Stomach smooth muscle (tissue), 2 donors: ENCODE measurements around the gene FGF12.

Experiments used
- H3K27ac ChIP-seq: one replicate; pipeline ENCODE4 v1.7.0; 2013; ENCODE audit warnings: mild to moderate bottlenecking, low read length, inconsistent platforms
- H3K27me3 ChIP-seq, 2 donors: one replicate each; pipeline ENCODE4 v1.7.0; 2013; ENCODE audit warnings: low read length in 2 of 2; ENCODE audit not compliant: insufficient read depth in 2 of 2, control insufficient read depth in 1 of 2
- H3K36me3 ChIP-seq, 2 donors: one replicate each; pipeline ENCODE4 v1.7.0; 2013; ENCODE audit warnings: low read length in 2 of 2; ENCODE audit not compliant: control insufficient read depth in 2 of 2, insufficient read depth in 2 of 2
- H3K4me1 ChIP-seq: one replicate; pipeline ENCODE4 v1.7.0; 2013; ENCODE audit warnings: low read length; ENCODE audit not compliant: control insufficient read depth, insufficient read depth
- H3K4me3 ChIP-seq, 2 donors: one replicate each; pipeline ENCODE4 v1.7.0; 2013; ENCODE audit warnings: low read length in 2 of 2
- H3K9ac ChIP-seq, 2 donors: one replicate each; pipeline ENCODE4 v1.7.0; 2013; ENCODE audit warnings: low read length in 2 of 2, mild to moderate bottlenecking in 1 of 2
- H3K9me3 ChIP-seq, 2 donors: one replicate each; pipeline ENCODE4 v1.7.0; 2013; ENCODE audit warnings: low read length in 2 of 2; ENCODE audit not compliant: control insufficient read depth in 2 of 2
- donor health status: healthy.
- donor health status: Pancreatic carcinoma.

The FGF12 gene

DNA sequence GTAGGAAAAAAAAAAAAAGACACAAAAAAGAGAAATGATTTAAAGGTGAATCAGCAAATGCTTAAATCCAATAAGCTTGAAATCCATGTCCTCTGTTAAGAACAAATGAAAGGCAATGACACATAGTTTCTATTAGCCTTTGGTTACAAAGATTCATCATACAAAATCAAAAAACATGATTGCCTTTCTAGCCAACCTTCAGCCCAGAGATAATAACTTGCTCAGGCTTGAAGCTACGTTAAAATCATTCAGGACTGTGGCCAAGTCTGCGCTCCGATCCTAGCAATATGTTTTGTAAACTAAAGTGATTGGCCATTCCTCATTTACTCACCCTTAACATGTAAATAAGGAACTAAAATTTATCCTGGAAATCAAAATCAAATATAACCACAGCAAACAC lies 556.7 kb downstream of the FGF12 start:
- Histone ChIP-seq H3K9me3 (no peaks in the 10 kb centered on the region), H3K9ac (no peak overlapping the region), H3K36me3 (no peaks in the 10 kb centered on the region), H3K27me3 (no peaks in the 10 kb centered on the region), H3K27ac (no peak overlapping the region), H3K4me1 (no peaks in the 10 kb centered on the region), H3K4me3 (no peak overlapping the region)

DNA sequence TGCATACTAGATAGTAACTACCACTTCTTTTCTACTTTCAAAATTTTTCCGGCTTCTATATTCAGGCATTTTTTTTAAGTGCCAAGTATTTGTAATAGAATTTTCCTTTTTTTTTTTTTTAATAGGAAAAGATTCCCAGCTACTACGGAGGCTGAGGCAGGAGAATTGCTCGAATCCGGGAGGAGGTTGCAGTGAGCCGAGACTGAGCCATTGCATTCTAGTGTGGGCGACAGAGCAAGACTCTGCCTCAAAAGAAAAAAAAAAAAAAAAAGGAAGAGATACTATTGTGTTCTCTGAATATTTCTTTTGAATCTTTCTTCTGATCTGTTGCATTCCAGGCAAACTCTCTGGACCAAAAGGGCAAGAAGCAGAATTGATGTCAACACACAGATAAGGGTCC lies 557.3 kb downstream of the FGF12 start:
- H3K36me3 ChIP-seq: no peaks in the 10 kb centered on the region
- H3K4me1 ChIP-seq: no peaks in the 10 kb centered on the region
- H3K4me3 ChIP-seq: no peak overlapping the region
- no peaks in the 10 kb centered on the region for H3K27me3 ChIP-seq
- H3K27ac ChIP-seq: no peak overlapping the region
- H3K9ac ChIP-seq: no peak overlapping the region
- no peaks in the 10 kb centered on the region for H3K9me3 ChIP-seq

DNA sequence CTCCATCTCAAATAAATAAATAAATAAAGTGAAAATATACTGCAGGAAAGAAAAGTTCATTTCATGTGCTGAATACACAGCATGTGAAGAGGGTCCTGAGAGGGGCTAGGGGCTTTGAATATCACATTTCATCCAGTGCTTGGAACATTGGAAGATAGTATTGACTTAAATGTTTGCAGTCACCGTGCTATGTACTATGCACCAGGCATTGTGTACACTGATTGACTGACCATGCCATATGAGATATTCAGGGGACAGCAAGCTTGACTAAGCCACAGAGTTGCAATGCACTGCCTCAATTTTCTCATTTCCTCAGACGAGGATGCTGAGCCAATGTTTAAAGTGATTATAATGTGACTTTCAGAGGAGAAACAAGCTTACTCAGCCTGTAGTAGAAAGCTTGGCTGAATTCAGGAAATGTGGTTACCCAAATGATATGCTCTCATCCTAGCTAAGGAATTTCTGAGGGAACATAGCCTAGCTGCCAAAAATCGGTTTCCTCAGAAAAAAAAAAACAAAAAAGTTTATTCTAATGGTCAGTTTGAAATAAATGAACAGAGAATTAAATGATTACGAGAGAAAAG lies 557.9 kb downstream of the FGF12 start:
- no peaks in the 10 kb centered on the region for H3K4me1 ChIP-seq
- no peaks in the 10 kb centered on the region for H3K27me3 ChIP-seq
- no peaks in the 10 kb centered on the region for H3K36me3 ChIP-seq
- H3K27ac ChIP-seq: no peak overlapping the region
- no peak overlapping the region for H3K4me3 ChIP-seq
- no peak overlapping the region for H3K9ac ChIP-seq
- H3K9me3 ChIP-seq: no peaks in the 10 kb centered on the region

DNA sequence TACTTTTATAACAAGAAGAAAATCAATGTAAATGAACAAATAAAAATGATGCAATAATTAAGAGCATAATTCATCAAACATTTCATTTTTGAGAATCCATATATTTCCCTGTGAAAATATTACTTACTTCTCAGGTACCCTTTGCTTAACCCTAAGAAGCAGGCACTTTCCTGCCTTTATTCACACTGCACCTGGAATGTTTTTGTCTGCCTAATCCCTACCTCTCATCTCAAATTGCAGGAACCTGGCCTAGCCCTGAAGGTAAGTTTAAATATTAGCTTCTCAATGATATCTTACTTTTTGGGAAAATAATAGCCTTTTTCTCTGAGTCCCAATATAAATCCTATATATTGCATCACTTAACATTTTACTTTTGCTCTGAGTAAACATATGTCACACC lies 559.1 kb downstream of the FGF12 start:
- Histone ChIP-seq H3K9me3 (no peaks in the 10 kb centered on the region), H3K27me3 (no peaks in the 10 kb centered on the region), H3K9ac (no peak overlapping the region), H3K27ac (no peak overlapping the region), H3K36me3 (no peaks in the 10 kb centered on the region), H3K4me1 (no peaks in the 10 kb centered on the region), H3K4me3 (no peak overlapping the region)

DNA sequence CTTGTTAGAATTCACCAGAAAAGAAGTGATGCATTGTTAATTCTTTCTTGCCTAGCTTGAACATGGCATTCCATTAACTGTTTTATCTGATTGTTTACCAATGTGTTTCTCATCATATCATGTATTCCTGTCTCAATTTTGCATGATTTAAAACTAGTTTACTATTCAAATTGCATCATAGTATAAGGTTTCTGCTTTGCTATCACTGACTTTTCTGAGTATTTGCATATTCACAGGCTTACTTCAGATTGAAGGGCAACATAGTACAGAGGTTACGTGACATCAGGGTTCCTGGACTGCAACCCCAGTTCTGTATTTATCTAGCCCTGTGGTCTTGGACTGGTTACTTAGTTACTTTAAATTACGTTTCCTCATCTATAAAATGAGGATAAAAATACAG lies 561.8 kb downstream of the FGF12 start:
- Histone ChIP-seq H3K27me3 (no peaks in the 10 kb centered on the region), H3K4me1 (no peaks in the 10 kb centered on the region), H3K36me3 (no peaks in the 10 kb centered on the region), H3K9ac (no peak overlapping the region), H3K9me3 (no peaks in the 10 kb centered on the region), H3K27ac (no peak overlapping the region), H3K4me3 (no peak overlapping the region)

DNA sequence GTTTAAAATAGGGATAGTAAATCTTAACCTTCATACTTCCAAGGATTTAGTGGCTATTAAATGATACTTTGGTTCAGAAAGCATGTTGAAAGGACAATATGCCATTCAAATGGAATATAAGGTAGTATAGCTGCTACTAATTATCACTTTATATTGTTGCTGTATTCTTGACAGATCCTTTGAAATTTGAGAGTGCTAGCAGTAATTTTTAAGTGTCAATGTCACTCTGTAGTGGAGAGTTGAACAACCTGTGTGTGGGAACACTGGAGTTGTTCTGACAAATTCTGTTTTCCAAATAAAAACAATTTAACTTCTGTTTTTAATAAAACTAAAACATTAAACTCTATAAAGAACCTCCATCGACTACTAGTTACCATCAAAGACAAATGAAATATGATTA lies 565.7 kb downstream of the FGF12 start:
- Histone ChIP-seq H3K9ac (no peak overlapping the region), H3K27me3 (no peaks in the 10 kb centered on the region), H3K36me3 (no peaks in the 10 kb centered on the region), H3K4me1 (no peaks in the 10 kb centered on the region), H3K27ac (no peak overlapping the region), H3K4me3 (no peak overlapping the region), H3K9me3 (no peaks in the 10 kb centered on the region)

DNA sequence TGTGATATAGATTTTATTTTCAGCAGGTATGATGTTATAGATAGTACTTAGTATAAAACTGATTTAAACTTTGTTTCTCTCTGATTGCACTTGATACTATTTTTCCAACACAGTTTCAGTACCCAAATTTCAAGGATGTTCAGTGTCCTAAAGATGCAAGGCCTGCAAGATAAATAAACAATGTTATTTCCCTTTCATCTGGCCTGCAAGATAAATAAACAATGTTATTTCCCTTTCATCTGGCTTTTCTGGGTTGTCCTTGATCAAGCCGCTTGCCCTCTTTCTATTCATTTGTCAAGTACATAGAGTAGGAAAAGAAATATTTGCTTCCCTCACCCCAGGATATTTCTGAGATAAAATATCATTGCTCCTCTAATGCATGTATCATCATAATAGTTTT lies 571.0 kb downstream of the FGF12 start:
- no peak overlapping the region for H3K4me3 ChIP-seq
- H3K4me1 ChIP-seq: no peaks in the 10 kb centered on the region
- no peak overlapping the region for H3K27ac ChIP-seq
- H3K9me3 ChIP-seq: no peaks in the 10 kb centered on the region
- H3K9ac ChIP-seq: no peak overlapping the region
- H3K27me3 ChIP-seq: no peaks in the 10 kb centered on the region
- no peaks in the 10 kb centered on the region for H3K36me3 ChIP-seq

DNA sequence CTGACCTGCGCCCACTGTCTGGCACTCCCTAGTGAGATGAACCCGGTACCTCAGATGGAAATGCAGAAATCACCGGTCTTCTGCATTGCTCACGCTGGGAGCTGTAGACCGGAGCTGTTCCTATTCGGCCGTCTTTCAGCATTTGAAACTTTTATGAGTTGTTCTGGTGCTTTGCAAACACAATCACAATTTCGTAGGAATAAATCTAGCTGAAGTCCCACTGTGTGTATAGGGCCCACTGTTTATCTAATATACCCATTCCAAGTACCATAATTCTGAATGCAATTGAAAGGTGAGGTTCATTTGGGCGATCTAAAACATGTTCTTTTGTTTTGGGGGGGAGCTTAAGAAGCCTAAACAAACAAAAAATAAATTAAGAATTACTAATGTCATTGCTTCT lies 572.1 kb downstream of the FGF12 start:
- Histone ChIP-seq H3K4me1 (no peaks in the 10 kb centered on the region), H3K27me3 (no peaks in the 10 kb centered on the region), H3K9me3 (no peaks in the 10 kb centered on the region), H3K36me3 (no peaks in the 10 kb centered on the region), H3K4me3 (no peak overlapping the region), H3K9ac (no peak overlapping the region), H3K27ac (no peak overlapping the region)

DNA sequence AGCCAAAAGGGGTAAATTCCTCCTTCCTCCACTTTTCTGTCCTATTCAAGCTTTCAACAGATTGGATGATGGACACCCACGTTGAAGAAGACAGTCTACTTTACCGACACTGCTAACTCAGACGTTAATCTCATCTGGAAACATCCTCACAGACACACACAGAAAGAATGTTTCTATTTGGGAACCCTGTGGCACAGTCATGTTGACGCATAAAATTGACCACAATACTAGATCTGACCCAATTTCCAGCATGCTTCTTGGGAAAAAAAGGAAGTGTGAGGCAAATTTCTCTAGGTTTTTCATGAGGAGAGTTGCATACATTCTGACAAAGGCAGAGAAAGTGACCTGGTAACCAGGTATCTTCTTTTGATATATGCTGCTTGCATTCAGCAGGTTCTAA lies 594.1 kb downstream of the FGF12 start:
- no peak overlapping the region for H3K9ac ChIP-seq
- H3K36me3 ChIP-seq: no peaks in the 10 kb centered on the region
- no peaks in the 10 kb centered on the region for H3K27me3 ChIP-seq
- H3K27ac ChIP-seq: no peak overlapping the region
- no peaks in the 10 kb centered on the region for H3K9me3 ChIP-seq
- no peak overlapping the region for H3K4me3 ChIP-seq
- no peaks in the 10 kb centered on the region for H3K4me1 ChIP-seq

DNA sequence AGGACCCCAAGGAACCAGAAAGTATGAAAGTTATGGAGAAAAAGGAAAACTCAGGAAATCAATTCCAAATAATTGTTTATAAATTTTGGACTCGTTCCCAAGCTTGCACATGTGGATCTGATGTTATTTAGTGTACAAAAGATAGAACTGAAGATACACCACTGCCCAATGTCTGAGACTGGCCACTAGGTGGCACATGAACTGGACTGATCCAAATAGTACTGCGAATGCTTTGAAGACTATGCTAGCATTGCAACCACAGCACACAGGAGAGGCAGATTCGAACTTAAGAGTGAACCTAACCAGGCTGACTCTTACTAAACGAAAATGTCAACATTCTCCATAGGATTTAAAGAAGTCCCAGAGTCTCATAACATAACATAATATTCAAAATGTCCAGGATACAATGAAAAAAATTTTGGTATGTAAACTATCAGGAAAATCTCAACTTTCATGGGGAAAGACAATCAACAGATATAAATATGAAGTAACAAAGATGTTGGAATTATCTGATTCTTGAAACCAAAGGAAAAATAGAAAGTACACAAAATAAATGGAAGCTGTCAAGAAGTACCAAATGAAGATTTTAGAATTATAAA lies 596.7 kb downstream of the FGF12 start:
- H3K9me3 ChIP-seq: no peaks in the 10 kb centered on the region
- H3K4me1 ChIP-seq: no peaks in the 10 kb centered on the region
- no peak overlapping the region for H3K4me3 ChIP-seq
- no peaks in the 10 kb centered on the region for H3K36me3 ChIP-seq
- H3K9ac ChIP-seq: no peak overlapping the region
- H3K27ac ChIP-seq: no peak overlapping the region
- no peaks in the 10 kb centered on the region for H3K27me3 ChIP-seq

DNA sequence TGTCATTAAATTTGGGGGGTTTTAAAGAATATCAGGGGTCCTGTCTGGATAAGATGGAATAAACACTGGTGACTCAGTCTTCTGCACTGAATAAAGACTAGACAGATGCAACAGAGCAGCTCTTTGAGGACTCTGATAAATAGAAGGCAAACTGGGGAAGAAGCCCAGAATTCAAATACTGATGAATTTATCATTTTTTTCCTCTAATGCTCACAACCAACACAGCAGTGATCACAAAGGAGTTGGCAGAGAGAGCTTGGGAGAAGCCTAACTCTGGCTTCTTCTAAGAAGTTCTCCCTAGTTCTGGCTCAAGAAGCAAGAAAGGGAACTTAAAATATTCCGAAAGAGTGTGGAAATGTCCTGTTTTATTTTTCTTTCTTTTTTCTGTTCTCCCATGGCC lies 597.8 kb downstream of the FGF12 start:
- Histone ChIP-seq H3K27me3 (no peaks in the 10 kb centered on the region), H3K4me1 (no peaks in the 10 kb centered on the region), H3K36me3 (no peaks in the 10 kb centered on the region), H3K27ac (no peak overlapping the region), H3K4me3 (no peak overlapping the region), H3K9ac (no peak overlapping the region), H3K9me3 (no peaks in the 10 kb centered on the region)
